SW480 (cell line): ENCODE results near the gene PKP1.

Source experiments
- DNase-seq: peaks from one replicate; pipeline ENCODE4 v3.0.0-alpha.2; 2016; ENCODE audit warnings: low spot score

Gene PKP1

DNA sequence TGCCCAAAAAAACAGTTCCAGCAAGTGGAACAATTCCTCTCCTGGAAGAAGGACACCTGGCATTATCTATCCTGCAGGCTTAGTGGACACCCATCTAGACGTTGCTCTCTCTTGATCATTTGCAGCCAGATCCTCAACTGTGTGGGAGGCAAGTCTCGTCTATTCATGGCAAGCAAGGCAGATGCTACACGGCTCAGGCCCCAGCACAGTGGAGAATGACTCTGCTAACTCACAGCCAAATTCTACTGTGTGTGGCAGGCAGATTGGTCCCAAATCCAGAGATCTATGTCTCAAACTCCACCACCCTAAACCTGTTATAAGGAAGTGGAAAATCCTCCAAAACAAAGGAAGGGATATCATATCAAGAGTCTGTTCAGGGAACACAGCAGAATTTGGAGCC is 87.2 kb downstream of the PKP1 start:
- DNase-seq: no peak

GRCh38 chr1:201371276-201371675 is 88.0 kb downstream of the PKP1 start:
- no peak for DNase-seq

DNA sequence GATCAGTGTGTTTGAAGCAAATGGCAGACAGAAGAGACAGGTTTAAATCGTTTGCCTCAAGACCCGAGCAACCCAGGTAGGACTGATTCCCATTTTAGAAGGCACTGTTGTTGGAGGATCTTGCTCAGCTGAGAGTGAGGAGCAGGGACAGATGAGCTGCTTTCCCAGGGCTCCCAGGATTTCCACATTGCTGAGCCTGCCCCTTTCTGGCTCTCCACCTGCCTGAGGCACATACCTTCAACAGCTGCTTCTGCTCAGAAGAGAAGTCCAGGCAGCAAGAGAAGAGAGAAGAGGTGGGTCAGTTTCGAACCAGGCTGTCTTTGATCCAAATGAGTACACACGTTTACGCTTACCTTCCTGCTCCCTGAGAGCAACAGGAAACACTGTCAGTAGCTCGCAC is 88.5 kb downstream of the PKP1 start:
- no peak for DNase-seq

DNA sequence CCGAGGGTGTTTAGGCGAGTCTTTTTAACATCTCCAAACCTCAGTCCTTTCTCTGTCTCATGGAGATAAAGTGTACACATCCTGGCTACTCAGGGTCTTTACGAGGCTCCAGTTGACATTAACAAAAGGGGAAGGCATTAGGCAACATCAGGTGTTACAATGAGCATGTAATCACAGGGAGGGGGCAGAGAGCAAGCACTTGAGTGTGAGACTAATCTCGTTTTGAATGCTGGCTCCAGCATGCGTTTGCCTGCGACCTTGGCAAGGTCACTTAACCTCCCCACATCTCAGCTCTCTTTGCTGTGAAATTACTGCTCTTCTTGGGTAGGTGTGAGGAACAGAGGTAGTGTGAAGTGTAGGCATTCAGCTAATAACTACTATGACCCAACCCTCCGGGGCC is 91.1 kb downstream of the PKP1 start:
- no peak for DNase-seq

DNA sequence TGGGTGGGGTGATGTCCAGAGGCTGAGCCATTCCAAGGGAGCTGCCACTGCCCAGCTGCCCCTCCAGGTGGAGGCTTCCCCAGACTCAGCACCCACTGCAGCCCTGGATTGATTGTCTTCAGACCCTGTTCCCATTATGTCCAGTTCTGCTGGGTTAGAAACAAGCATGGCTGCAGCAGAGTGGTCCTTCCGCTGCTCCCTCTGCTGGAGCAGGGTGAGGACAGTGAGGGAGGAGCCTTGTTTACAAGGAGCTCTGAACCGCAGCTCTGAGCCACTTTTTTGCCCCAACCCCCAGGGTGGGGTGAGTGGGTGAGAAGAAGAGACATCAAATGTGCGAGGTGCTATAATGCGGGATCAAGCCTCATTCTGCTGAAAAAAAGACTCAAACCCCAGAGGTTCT is 91.9 kb downstream of the PKP1 start:
- DNase-seq: peak; percentile 25

DNA sequence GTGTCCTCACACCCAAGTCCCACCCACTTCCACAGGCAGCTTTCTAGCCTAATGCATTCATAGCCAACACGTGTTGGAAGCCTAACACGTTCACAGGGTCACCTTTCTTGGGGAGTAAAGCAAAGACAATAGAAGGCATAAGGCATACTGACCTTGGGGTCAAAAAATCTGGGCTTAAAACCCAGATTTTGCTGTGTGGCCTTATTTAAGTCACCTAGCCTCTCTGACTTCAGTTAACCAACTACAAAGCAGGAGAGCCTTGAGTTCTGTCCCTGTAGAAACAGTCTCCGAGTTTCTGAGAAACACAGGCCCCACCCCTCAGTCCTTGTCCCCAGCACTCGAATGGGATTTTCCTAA is 92.8 kb downstream of the PKP1 start:
- no peak for DNase-seq

DNA sequence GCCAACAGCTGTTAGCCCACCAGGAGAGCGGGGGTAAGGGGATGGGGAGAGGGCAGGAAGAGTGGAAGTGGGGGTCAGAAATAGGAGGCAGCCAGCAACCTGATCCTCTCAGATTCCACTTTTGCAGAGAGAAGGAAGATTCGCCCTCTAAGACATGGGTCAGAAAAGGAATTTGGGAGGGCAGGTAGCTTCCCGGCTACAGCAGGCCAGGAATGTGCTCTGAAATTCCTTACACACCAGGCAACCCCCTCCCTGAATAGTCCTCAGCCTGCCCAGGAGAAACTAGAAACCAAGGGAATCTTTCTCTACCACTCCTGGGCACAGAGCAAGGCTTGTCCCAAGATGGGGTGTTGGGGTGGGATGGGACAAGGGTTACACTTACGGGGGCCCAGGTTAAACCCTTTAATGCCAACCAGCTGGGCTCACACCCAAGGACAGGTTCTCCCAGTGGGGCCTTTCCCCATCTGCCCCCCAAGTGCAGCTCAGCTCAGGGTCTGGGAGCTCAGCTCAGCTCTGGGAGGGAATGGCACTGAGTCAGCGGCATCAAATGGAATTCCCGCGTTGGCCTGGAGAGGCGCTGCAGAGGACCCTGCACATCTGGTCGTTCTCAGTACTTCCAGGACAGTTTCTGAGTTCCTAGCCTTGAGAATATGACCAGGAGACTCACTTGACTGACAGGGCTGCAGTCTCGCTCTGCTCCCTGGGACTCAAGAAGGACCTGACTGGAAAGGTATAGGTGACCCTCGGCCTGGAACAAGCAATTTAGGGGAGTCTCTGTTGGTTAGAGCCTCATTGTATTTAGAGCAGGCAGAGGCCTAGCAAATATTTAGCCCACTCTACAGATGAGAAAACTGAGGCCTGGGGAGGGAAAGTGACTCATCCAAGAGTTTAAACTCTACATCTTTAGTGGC is 93.4 kb downstream of the PKP1 start:
- DNase-seq: peak; percentile 38

DNA sequence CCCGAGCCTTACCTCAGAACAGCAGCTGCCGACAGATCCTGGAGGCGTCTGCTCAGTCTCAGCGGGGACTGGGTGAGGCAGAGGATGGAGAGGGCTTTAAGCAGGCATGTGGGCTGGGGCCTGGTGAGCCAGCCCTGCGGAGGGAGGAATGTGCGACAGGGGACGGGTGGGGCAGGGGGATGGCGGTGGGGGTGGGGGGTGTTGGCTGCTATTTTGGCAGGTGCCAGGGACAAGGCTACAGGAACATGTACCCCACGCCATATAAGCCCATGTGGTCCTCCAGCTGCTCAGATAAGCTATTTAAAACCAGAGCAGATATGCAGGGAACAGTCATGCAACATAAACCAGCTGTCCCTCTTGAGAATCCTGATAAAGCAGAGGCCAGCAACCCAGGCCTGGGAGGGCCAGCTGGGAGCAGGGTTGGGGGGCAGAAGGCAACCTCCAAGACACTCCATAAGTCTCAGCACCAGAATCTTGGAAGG is 94.3 kb downstream of the PKP1 start, which contains the start of gene TNNT2:
Gene TNNT2, minus strand, starts transcription at position 70 of the 482 bp plus-strand sequence. CDS start 4,426 bp downstream, outside the sequence.
- DNase-seq: no peak

DNA sequence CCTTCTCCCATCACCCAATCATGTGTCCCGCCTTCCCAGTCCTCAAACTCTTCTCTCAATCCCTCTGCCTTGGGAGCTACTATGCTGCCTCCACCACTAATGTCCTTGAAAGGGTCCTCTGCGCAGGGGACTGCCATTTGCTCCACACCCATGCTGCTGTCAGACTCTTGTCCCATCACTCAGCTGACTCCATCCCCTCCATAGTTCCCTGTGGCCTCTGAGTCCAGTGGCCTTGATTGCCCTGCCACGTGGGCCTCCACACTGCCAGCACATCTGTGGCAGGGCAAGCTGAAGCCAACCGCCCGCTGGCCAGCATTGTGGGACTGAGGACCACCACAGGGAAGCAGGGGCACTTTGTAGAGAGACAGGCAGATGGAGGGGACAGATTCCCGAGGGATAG is 95.5 kb downstream of the PKP1 start:
- DNase-seq: no peak

DNA sequence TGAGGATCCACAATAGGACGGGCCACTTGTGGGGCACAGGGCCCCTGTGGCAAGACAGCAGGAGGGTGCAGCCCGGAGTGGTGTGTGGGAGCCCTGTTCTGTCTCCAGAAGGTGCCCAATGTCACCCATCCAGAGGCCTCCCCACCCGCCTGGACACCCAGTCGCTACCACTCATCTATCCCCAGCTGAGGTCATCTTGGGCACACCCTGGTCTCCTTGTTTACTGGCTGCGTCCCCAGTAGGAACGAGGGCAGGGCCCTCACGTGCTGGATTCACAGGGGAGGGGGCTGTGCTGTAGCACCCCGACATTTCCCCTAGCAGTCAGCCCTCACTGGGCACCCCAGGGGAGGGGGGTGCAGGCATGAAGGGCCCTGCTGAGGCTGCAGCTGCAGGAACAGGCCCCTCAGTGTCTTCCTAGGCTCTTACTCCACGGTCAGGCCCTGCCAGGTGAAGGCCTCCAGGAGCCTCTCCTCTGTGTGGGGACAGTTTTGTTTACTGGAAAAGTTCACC is 96.5 kb downstream of the PKP1 start:
- no peak for DNase-seq

GRCh38 chr1:201381130-201381529 is 97.8 kb downstream of the PKP1 start:
- DNase-seq: no peak
